Endothelial cell of umbilical vein (primary cell): Measurements from ENCODE around the gene MSMB. TPM values are rescaled to one million over a fixed set of nuclear protein-coding genes. Genes with fewer than 3 reads are reported as not detected.
"Not testable (repeated sequence)": the region's sequence is repeated elsewhere in the genome, so short reads cannot be mapped to it uniquely, and the experiment has no call there.

Experiments
- BruUV-seq: library from RNA; stranded (reverse); fragments of 400-500 nt; replicated peaks from 2 replicates; lab custom pipeline; 2021; lab: Mats Ljungman, UMichigan
- CTCF ChIA-PET: fragments of 300-600, 350-600 bp; sonication (Branson Sonifier 250); formaldehyde crosslinking; loops from one replicate; lab custom pipeline; 2021; ENCODE audit warnings: antibody characterized with exemption, inconsistent platforms; lab: Charles Lee
- POLR2A ChIA-PET: fragments of 300-600, 350-600 bp; sonication (Branson Sonifier 250); formaldehyde crosslinking; loops from one replicate; lab custom pipeline; 2021; ENCODE audit warnings: antibody characterized with exemption, inconsistent platforms; lab: Charles Lee
- DNase-seq: peaks from one replicate; pipeline ENCODE4 v3.0.0-alpha.2; 2011; ENCODE audit warnings: low read depth, low spot score
- FAIRE-seq: peaks from 2 replicates; lab custom pipeline; 2011; peaks lifted over from hg19 to GRCh38; lab: Jason Lieb, UNC
- H2AFZ ChIP-seq: 2 replicates; pipeline ENCODE4 v1.6.0; 2012; ENCODE audit warnings: low read depth, low read length, control low read depth, inconsistent platforms
- H3K27ac ChIP-seq: 2 replicates; pipeline ENCODE4 v1.5.1; 2011; ENCODE audit warnings: low read depth, mild to moderate bottlenecking, control low read depth, low read length, moderate library complexity; ENCODE audit not compliant: insufficient read depth
- H3K27me3 ChIP-seq, 2 experiments: 2 replicates each; pipeline versions ENCODE4 v1.6.0 to v1.6.1; 2011; ENCODE audit warnings: low read length in 2 of 2, mixed read lengths in 1 of 2; ENCODE audit not compliant: control insufficient read depth in 2 of 2, insufficient read depth in 2 of 2
- H3K36me3 ChIP-seq, 2 experiments: 2 replicates in 1 of 2; 3 replicates in 1 of 2; pipeline ENCODE4 v1.5.1; 2011; ENCODE audit warnings: low read length in 2 of 2, mild to moderate bottlenecking in 1 of 2, moderate library complexity in 1 of 2; ENCODE audit not compliant: control insufficient read depth in 2 of 2, insufficient read depth in 2 of 2; ENCODE audit errors: extremely low read depth in 1 of 2
- H3K4me1 ChIP-seq: 3 replicates; pipeline ENCODE4 v1.5.1; 2011; ENCODE audit warnings: mild to moderate bottlenecking, low read length; ENCODE audit not compliant: control insufficient read depth, insufficient read depth; ENCODE audit errors: extremely low read depth
- H3K4me2 ChIP-seq: 2 replicates; pipeline ENCODE4 v1.6.1; 2011; ENCODE audit warnings: low read length, control low read depth, mixed read lengths; ENCODE audit not compliant: insufficient read depth
- H3K4me3 ChIP-seq, 3 experiments: fragments of 200-600 bp in 1 of 3; sonication (generic), shearing (Covaris generic) in 1 of 3; replicated peaks in 1 of 3; 2 replicates each; pipeline ENCODE4 v1.5.1; 2011 to 2016; ENCODE audit warnings: control low read depth in 3 of 3, low read length in 3 of 3, mild to moderate bottlenecking in 2 of 3, inconsistent platforms in 1 of 3, low read depth in 1 of 3, moderate library complexity in 1 of 3; ENCODE audit not compliant: insufficient read depth in 1 of 3
- H3K79me2 ChIP-seq: 2 replicates; pipeline ENCODE4 v1.6.0; 2012; ENCODE audit warnings: low read length, inconsistent platforms; ENCODE audit not compliant: control insufficient read depth, insufficient read depth
- H3K9ac ChIP-seq: replicated peaks from 2 replicates; pipeline ENCODE3; 2011; ENCODE audit warnings: low read length, control low read depth; ENCODE audit not compliant: insufficient read depth; ENCODE audit errors: extremely low read depth
- H3K9me1 ChIP-seq: replicated peaks from 3 replicates; pipeline ENCODE4 v1.6.0; 2011; ENCODE audit warnings: mild to moderate bottlenecking, low read length; ENCODE audit not compliant: control insufficient read depth, insufficient read depth; ENCODE audit errors: extremely low read depth
- H3K9me3 ChIP-seq: replicated peaks from 2 replicates; pipeline ENCODE4 v1.5.1; 2012; ENCODE audit warnings: low read length, inconsistent platforms; ENCODE audit not compliant: control insufficient read depth, insufficient read depth
- H4K20me1 ChIP-seq: replicated peaks from 2 replicates; pipeline ENCODE3; 2011; ENCODE audit warnings: mild to moderate bottlenecking, low read length; ENCODE audit not compliant: control insufficient read depth, insufficient read depth; ENCODE audit errors: extremely low read depth
- CTCF ChIP-seq, 2 donors: IDR thresholded peaks; 1 replicate in 1 of 2; 2 replicates in 1 of 2; pipeline ENCODE4 v1.5.1; 2011; ENCODE audit warnings: low read length in 2 of 2, mild to moderate bottlenecking in 2 of 2, moderate library complexity in 2 of 2, control low read depth in 1 of 2, inconsistent platforms in 1 of 2, low read depth in 1 of 2; ENCODE audit not compliant: insufficient read depth in 1 of 2; ENCODE audit errors: extremely low read depth in 1 of 2
- EZH2 ChIP-seq: IDR thresholded peaks from 2 replicates; pipeline ENCODE4 v1.6.1; 2012; ENCODE audit warnings: borderline replicate concordance, low read depth, mild to moderate bottlenecking, moderate library complexity, low read length, inconsistent platforms; ENCODE audit not compliant: severe bottlenecking
- FOS ChIP-seq: IDR thresholded peaks from 2 replicates; pipeline ENCODE4 v1.6.1; 2011; ENCODE audit warnings: mild to moderate bottlenecking, low read length, moderate library complexity, borderline replicate concordance; ENCODE audit not compliant: insufficient read depth
- GATA2 ChIP-seq: IDR thresholded peaks from 2 replicates; pipeline ENCODE4 v1.7.0; 2011; ENCODE audit warnings: low read depth, mild to moderate bottlenecking, moderate library complexity, mixed read lengths, low read length; ENCODE audit not compliant: insufficient read length, insufficient read depth
- JUN ChIP-seq: IDR thresholded peaks from 2 replicates; pipeline ENCODE4 v1.6.1; 2011; ENCODE audit warnings: borderline replicate concordance, low read depth; ENCODE audit not compliant: insufficient read length, insufficient read depth
- MYC ChIP-seq: IDR thresholded peaks from one replicate; pipeline ENCODE4 v1.6.1; 2011; ENCODE audit warnings: mild to moderate bottlenecking, low read depth, low read length
- POLR2A ChIP-seq: IDR thresholded peaks from 2 replicates; pipeline ENCODE4 v1.6.1; 2012; ENCODE audit warnings: low read depth, mild to moderate bottlenecking, control low read depth, low read length
- POLR2AphosphoS5 ChIP-seq: IDR thresholded peaks from 2 replicates; pipeline ENCODE4 v1.6.1; 2012; ENCODE audit warnings: low read depth, mild to moderate bottlenecking, control low read depth, low read length, moderate library complexity; ENCODE audit not compliant: insufficient read depth
- dilution Hi-C: fragments of 300-500 bp; cut with MboI; formaldehyde crosslinking; loops from one replicate; pipeline ENCODE4 v1.15.0; 2019; ENCODE audit warnings: low sequenced_read_pairs; ENCODE audit not compliant: extremely low pct_ligation_motif_present
- intact Hi-C: fragments of 100-400 bp; cut with micrococcal nuclease; formaldehyde crosslinking; loops from one replicate; pipeline ENCODE4 v1.10.0; 2022
- polyA plus RNA-seq, 4 experiments: library from polyadenylated mRNA; depleted of rRNA in 3 of 4; stranded (reverse) in 3 of 4; unstranded in 1 of 4; fragments of >200 nt; gene quantifications; 2 replicates each; pipeline versions ENCODE4 v1.2.1 to v1.2.3, GENCODE V29; 2011 to 2012; ENCODE audit warnings: missing spikeins in 1 of 4
- total RNA-seq: library from RNA; stranded (reverse); gene quantifications from 2 replicates; pipeline ENCODE4 v1.2.3, GENCODE V29; 2021
- TF ChIP-seq, protein P1 (sequence below): IDR thresholded peaks from 2 replicates; pipeline ENCODE4 v1.6.1; 2011; ENCODE audit not compliant: insufficient read depth, insufficient read length

Gene MSMB
- total and polyA plus RNA-seq, 2 donors (not counting 3 experiments of a cell fraction or from before 2014, with no cell fraction given): not detected

DNA sequence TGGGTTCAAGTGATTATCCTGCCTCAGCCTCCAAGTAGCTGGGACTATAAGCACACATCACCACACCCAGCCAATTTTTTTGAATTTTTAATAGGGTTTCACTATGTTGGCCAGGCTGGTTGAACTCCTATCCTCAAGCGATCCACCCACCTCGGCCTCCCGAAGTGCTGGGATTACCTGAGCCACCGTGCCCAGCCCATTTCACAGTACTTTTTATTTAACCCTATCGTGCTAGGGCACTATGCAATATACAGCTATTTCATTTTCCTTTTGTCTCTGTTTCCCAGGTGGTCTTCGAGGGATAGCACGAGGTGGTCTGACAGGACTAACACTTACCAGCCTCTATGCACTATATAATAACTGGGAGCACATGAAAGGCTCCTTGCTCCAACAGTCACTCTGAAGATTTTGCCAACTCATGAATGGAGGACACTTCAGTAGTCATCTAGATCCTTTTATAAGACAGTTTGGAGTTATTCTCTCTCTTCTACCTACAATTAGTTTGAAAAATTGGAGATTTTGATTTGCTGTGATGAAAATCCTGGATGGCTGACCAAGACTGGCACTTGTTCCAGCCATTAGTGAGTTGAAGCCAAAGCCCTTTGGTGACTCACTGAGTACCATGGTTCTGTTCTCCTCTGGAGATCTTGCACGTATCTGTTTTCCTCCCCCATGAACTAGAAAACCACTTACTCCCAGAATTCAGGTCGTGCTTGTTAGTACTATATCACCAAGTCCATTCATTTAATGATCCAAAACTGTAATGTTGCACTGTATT lies 43.0 kb downstream of the MSMB start:
- BruUV-seq: TSS peak; percentile 55
- CTCF ChIA-PET: no interaction called here
- peaks cover 6% of the 10 kb centered on the region for H3K4me1 ChIP-seq
- H3K27ac ChIP-seq: no peak overlapping the region
- H3K9me3 ChIP-seq: no peaks in the 10 kb centered on the region
- DNase-seq: no peak
- no peak overlapping the region for H2AFZ ChIP-seq
- H4K20me1 ChIP-seq: no peaks in the 10 kb centered on the region
- peaks cover 8% of the 10 kb centered on the region for H3K79me2 ChIP-seq
- H3K4me2 ChIP-seq: no peak overlapping the region
- H3K9ac ChIP-seq: no peak overlapping the region
- peaks cover 11 to 15% of the 10 kb centered on the region in 2 experiments for H3K36me3 ChIP-seq
- POLR2A ChIA-PET: no interaction called here
- H3K27me3 ChIP-seq: no peaks in the 10 kb centered on the region
- dilution Hi-C loops: no loop called here
- intact Hi-C loops: no loop called here
- FAIRE-seq: no peak
- no peaks in the 10 kb centered on the region for H3K9me1 ChIP-seq
- TF ChIP-seq JUN: no peak
- no peak for TF ChIP-seq POLR2AphosphoS5
- TF ChIP-seq MYC: no peak
- no peak for TF ChIP-seq EZH2
- TF ChIP-seq, protein P1, sequence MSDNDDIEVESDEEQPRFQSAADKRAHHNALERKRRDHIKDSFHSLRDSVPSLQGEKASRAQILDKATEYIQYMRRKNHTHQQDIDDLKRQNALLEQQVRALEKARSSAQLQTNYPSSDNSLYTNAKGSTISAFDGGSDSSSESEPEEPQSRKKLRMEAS: no peak
- TF ChIP-seq CTCF (IDR thresholded peaks at IDR 0.05; ENCODE audit: extremely low read depth in 1 of 2, insufficient read depth in 1 of 2, low read depth in 1 of 2, low read length in 2 of 2): no peak
- TF ChIP-seq POLR2A: no peak
- TF ChIP-seq GATA2: no peak
- no peak for TF ChIP-seq FOS
- no peak overlapping the region for H3K4me3 ChIP-seq

DNA sequence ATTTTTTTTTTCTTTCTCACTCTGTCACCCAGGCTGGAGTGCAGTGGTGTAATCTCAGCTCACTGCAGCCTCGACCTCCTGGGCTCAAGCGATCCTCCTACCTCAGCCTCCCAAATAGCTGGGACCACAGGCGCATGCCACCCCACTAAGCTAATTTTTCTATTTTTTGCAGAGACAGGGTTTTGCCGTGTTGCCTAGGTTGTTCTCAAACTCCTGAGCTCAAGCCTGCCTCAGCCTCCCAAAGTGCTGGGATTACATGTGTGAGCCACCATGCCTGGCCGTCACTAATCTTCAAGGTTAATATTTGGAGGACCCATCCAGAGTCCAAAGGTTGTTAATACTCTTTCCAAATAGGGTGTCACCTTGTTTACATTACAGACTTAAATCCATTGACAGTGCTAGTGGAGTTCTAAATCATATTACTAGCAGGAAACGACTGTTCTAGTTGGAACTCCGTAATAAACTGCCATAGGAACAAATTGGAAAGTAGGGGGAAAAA lies 43.8 kb downstream of the MSMB start:
- POLR2A ChIA-PET, H2AFZ ChIP-seq, H4K20me1 ChIP-seq, H3K27ac ChIP-seq, H3K4me3 ChIP-seq, H3K79me2 ChIP-seq, dilution Hi-C loops, BruUV-seq, DNase-seq, intact Hi-C loops, H3K9me3 ChIP-seq, FAIRE-seq, H3K27me3 ChIP-seq, H3K4me1 ChIP-seq, H3K9me1 ChIP-seq, H3K4me2 ChIP-seq, H3K9ac ChIP-seq: not testable (repeated sequence)
- peaks cover 10 to 15% of the 10 kb centered on the region in 2 experiments for H3K36me3 ChIP-seq
- CTCF ChIA-PET: interaction anchor here (1.1 to 1.8 kb wide), 2 partner anchors 16 to 27 kb away, joined by 4 to 7 read pairs; no protein-coding TSS in a partner anchor
